Tibial nerve (tissue), 4 donors: Measurements from ENCODE around the gene APAF1. TPM values are rescaled to one million over a fixed set of nuclear protein-coding genes. Genes with fewer than 3 reads are reported as not detected.
A peak's percentile ranks its signal among the peaks of the same experiment; 100 is the strongest.

Experiments used
- DNase-seq, 2 donors: peaks; one replicate each; pipeline ENCODE4 v3.0.0-alpha.2; 2019; ENCODE audit warnings: low spot score in 2 of 2
- H3K27ac ChIP-seq, 4 donors: fragments of 200-600 bp; sonication (generic) in 3 of 4; one replicate each; pipeline ENCODE4 v1.5.1; 2017 to 2019; ENCODE audit warnings: mild to moderate bottlenecking in 1 of 4
- H3K27me3 ChIP-seq, 2 donors: fragments of 200-600 bp; sonication (generic) in 1 of 2; one replicate each; pipeline versions ENCODE4 v1.5.1 to v1.6.0; 2017 to 2019
- H3K36me3 ChIP-seq, 3 donors: fragments of 200-600 bp; sonication (generic); one replicate each; pipeline ENCODE4 v1.5.1; 2018 to 2019
- H3K4me1 ChIP-seq, 4 donors: fragments of 200-600 bp; sonication (generic) in 3 of 4; one replicate each; pipeline ENCODE4 v1.5.1; 2017 to 2019
- H3K4me3 ChIP-seq, 4 donors: fragments of 200-600 bp; sonication (generic) in 3 of 4; one replicate each; pipeline ENCODE4 v1.5.1; 2017 to 2019; ENCODE audit warnings: mild to moderate bottlenecking in 1 of 4, moderate library complexity in 1 of 4
- H3K9me3 ChIP-seq, 4 donors: fragments of 200-600 bp; sonication (generic) in 3 of 4; one replicate each; pipeline ENCODE4 v1.5.1; 2017 to 2019
- EP300 ChIP-seq, 2 donors: sonication (generic); formaldehyde crosslinking; IDR thresholded peaks; one replicate each; pipeline ENCODE4 v1.6.1; 2017; ENCODE audit warnings: antibody characterized with exemption in 2 of 2, mild to moderate bottlenecking in 1 of 2
- POLR2A ChIP-seq, 2 donors: fragments of 450-650 bp; IDR thresholded peaks; one replicate each; pipeline ENCODE4 v1.6.1; 2017; ENCODE audit warnings: antibody characterized with exemption in 2 of 2, mild to moderate bottlenecking in 2 of 2, moderate library complexity in 2 of 2
- WGBS, 2 donors: methylation state at CpG; one replicate each; pipeline ENCODE4 v1.1.5; 2018; 5-methylcytosine and 5-hydroxymethylcytosine counted together
- total RNA-seq, 4 donors: library from RNA; depleted of rRNA; stranded (reverse); fragments of >200 nt; gene quantifications; one replicate each; pipeline ENCODE4 v1.1.0, GENCODE V29; 2016
- TF ChIP-seq, protein P1 (sequence below), 5 experiments: fragments of 200-600 bp in 3 of 5; fragments of 450-650 bp in 2 of 5; sonication (generic) in 3 of 5; IDR thresholded peaks; one replicate each; pipeline ENCODE4 v1.5.1; 2016 to 2019; ENCODE audit warnings: antibody characterized with exemption in 5 of 5, mild to moderate bottlenecking in 3 of 5, moderate library complexity in 2 of 5

The APAF1 gene
- total RNA-seq, 4 donors from 2014 or later = 12.1 to 18.1 (median 15.5) TPM

DNA sequence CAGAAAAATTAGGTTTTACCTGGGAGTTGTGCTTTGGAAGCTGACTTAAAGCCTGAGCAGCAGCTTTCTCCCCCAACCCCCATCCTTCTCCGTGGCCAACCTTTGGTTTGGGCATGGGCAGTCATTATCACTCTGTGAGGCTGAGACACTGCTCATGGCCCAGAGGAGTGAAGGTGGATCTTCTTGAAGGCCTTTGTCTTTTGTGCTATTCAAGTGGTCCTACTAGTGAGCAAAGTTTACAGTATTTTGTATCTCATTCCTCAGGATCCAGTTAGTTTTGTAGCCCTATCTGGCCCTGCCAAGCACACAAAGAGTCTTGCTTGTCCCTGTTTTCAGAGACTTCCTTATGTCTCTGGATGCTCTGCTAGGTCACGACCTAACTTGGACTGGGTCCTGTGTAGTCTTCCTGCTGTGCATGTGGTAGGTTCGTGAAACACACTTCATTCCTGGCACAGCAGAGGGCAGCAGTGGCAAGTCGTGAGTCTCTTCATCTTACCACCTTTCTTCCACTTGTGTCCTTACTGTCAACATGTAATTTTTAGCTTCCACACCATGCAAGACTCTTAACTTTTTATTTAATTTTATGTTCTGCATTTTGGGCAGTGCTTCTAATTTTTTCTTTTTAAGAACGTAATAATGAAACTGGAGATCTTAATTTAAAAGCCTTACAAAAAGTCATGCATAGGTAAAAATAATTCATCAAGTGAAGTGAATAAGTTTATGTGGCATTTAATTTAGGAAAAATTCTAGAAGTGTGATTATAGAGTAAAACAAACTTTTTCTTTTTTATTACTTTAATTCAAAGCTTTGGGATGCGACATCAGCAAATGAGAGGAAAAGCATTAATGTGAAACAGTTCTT, 53.7 kb downstream of the APAF1 start:
- Histone ChIP-seq H3K36me3 (peaks cover 0 to 28% (median 0%) of the 10 kb centered on the region in 3 donors), H3K4me1 (peaks cover 0 to 16% (median 3%) of the 10 kb centered on the region in 4 donors), H3K4me3 (no peak overlapping the region), H3K9me3 (no peaks in the 10 kb centered on the region), H3K27ac (no peak overlapping the region), H3K27me3 (no peaks in the 10 kb centered on the region)
- WGBS, 2 donors = 31 to 38% methylated on average over 6 of the region's 6 CpGs
- peak; percentile 19 to 57 for DNase-seq
- TF ChIP-seq EP300 (IDR thresholded peaks at IDR 0.05) = no peak
- TF ChIP-seq, protein P1, sequence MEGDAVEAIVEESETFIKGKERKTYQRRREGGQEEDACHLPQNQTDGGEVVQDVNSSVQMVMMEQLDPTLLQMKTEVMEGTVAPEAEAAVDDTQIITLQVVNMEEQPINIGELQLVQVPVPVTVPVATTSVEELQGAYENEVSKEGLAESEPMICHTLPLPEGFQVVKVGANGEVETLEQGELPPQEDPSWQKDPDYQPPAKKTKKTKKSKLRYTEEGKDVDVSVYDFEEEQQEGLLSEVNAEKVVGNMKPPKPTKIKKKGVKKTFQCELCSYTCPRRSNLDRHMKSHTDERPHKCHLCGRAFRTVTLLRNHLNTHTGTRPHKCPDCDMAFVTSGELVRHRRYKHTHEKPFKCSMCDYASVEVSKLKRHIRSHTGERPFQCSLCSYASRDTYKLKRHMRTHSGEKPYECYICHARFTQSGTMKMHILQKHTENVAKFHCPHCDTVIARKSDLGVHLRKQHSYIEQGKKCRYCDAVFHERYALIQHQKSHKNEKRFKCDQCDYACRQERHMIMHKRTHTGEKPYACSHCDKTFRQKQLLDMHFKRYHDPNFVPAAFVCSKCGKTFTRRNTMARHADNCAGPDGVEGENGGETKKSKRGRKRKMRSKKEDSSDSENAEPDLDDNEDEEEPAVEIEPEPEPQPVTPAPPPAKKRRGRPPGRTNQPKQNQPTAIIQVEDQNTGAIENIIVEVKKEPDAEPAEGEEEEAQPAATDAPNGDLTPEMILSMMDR (IDR thresholded peaks at IDR 0.05) = peak; percentile 32 to 49 (median 37)

DNA sequence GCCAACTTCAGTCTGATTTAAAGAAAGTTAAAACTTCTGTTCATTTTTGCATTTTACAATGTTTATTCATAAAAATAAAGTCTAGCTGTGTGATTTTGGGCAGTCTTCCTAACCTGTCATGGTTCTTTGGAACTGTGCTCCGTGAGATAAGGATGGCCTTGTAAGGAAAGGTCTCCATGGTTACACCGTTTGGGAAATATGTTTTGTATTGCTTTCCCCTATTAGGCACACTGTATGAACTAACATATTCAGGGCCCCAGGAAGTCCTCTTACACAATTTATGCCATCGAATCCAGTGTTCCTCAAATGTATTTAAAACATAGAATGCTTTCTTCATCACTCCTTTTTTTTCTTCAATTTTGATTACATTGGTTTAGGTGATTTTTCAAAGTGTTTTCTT, 54.5 kb downstream of the APAF1 start:
- WGBS, 2 donors = 29 to 37% methylated on average over 3 of the region's 3 CpGs
- TF ChIP-seq POLR2A (IDR thresholded peaks at IDR 0.05) (no peak), EP300 (IDR thresholded peaks at IDR 0.05) (no peak)
- TF ChIP-seq, protein P1 (IDR thresholded peaks at IDR 0.05) = no peak
- Histone ChIP-seq H3K36me3 (peaks cover 0 to 28% (median 0%) of the 10 kb centered on the region in 3 donors), H3K27ac (no peak overlapping the region), H3K9me3 (no peaks in the 10 kb centered on the region), H3K4me3 (no peak overlapping the region), H3K4me1 (peaks cover 0 to 16% (median 3%) of the 10 kb centered on the region in 4 donors), H3K27me3 (no peaks in the 10 kb centered on the region)
- DNase-seq = no peak

DNA sequence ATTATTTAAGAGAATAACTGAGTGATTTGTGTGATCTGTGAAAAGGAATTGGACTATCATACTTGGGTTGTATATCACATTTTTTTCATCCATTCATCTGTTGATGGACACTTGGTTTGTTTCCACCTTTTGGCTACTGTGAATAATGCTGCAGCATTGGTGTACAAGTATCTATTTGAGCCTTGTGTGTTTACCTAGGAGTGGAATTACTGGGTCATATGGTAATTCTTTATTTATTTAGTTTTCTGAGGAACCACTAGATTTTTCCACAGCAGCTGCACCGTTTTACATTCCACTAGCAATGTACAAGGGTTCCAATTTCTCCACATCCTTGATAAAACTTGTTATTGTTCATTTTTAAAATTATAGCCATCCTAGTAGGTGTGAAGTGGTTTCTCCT, 56.1 kb downstream of the APAF1 start:
- 32 to 48% methylated on average over 1 of the region's 1 CpG for WGBS, 2 donors
- Histone ChIP-seq H3K4me3 (no peak overlapping the region), H3K9me3 (no peaks in the 10 kb centered on the region), H3K4me1 (peaks cover 0 to 16% (median 3%) of the 10 kb centered on the region in 4 donors), H3K27me3 (no peaks in the 10 kb centered on the region), H3K36me3 (peaks cover 0 to 18% (median 1%) of the 10 kb centered on the region in 3 donors), H3K27ac (no peak overlapping the region)
- TF ChIP-seq, protein P1 (IDR thresholded peaks at IDR 0.05) = no peak
- no peak for TF ChIP-seq POLR2A (IDR thresholded peaks at IDR 0.05)
- TF ChIP-seq EP300 (IDR thresholded peaks at IDR 0.05) = no peak
- no peak for DNase-seq

DNA sequence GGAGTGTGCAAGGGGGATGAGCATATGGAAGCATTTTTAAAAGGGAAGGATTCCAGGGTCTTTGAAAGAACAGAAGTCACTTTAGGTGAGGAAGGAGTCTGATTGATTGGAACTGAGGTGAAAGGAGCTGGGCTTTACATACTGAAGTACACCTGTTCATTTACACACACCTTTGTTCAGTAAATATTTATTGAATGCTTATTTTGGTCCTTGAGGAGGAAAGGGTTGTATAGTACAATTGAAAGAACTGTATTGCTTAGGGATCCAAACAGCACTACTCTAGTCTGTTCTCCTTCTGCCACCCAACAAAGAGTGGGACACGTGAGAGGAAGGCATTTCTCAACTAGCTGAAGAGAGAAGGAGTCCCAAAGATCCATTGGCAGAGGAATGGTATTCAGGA, 63.9 kb downstream of the APAF1 start:
- H3K9me3 ChIP-seq = no peaks in the 10 kb centered on the region
- DNase-seq = no peak
- TF ChIP-seq POLR2A (IDR thresholded peaks at IDR 0.05) (no peak), EP300 (IDR thresholded peaks at IDR 0.05) (no peak)
- TF ChIP-seq, protein P1 (IDR thresholded peaks at IDR 0.05) = no peak
- H3K36me3 ChIP-seq = peaks cover 0 to 55% (median 11%) of the 10 kb centered on the region in 3 donors
- H3K4me3 ChIP-seq = no peak overlapping the region
- no peaks in the 10 kb centered on the region for H3K27me3 ChIP-seq
- no peaks in the 10 kb centered on the region for H3K4me1 ChIP-seq
- no peak overlapping the region for H3K27ac ChIP-seq
- 97 to 100% methylated on average over 1 of the region's 1 CpG for WGBS, 2 donors

DNA sequence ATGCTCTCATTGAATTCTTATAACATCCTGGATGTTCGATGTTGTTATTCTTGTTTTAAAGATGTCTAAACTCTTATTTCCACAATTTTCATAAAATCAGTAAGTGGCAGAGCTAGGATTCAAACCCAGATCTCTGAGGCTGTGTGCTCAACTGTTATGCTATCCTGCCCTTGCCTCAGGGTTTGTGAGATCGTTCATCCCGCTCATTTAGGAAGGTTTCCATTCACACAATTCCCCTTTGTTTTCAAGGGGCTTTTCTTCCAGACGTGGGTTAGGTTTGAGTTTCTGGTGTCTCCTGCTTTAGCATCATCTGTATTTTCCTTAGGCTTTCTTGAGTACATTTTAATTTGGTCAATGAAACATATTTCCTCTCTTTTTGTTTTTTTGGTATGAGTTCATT, 69.3 kb downstream of the APAF1 start:
- Histone ChIP-seq H3K27ac (no peak overlapping the region), H3K36me3 (peaks cover 4 to 75% (median 18%) of the 10 kb centered on the region in 3 donors), H3K9me3 (no peaks in the 10 kb centered on the region), H3K4me1 (no peaks in the 10 kb centered on the region), H3K27me3 (no peaks in the 10 kb centered on the region), H3K4me3 (no peak overlapping the region)
- TF ChIP-seq POLR2A (IDR thresholded peaks at IDR 0.05) (no peak), EP300 (IDR thresholded peaks at IDR 0.05) (no peak)
- TF ChIP-seq, protein P1 (IDR thresholded peaks at IDR 0.05) = no peak
- no peak for DNase-seq
- 62 to 68% methylated on average over 4 of the region's 4 CpGs for WGBS, 2 donors
